ENCODE data around the gene ZYX. TPM values are rescaled to one million over a fixed set of nuclear protein-coding genes. Genes with fewer than 3 reads are reported as not detected.

The ZYX gene
- total and polyA plus RNA-seq, 2 of the 13 experiments (the other 11 are each of a cell fraction or from before 2014, with no cell fraction given), result 9.9 to 13.7 TPM

DNA sequence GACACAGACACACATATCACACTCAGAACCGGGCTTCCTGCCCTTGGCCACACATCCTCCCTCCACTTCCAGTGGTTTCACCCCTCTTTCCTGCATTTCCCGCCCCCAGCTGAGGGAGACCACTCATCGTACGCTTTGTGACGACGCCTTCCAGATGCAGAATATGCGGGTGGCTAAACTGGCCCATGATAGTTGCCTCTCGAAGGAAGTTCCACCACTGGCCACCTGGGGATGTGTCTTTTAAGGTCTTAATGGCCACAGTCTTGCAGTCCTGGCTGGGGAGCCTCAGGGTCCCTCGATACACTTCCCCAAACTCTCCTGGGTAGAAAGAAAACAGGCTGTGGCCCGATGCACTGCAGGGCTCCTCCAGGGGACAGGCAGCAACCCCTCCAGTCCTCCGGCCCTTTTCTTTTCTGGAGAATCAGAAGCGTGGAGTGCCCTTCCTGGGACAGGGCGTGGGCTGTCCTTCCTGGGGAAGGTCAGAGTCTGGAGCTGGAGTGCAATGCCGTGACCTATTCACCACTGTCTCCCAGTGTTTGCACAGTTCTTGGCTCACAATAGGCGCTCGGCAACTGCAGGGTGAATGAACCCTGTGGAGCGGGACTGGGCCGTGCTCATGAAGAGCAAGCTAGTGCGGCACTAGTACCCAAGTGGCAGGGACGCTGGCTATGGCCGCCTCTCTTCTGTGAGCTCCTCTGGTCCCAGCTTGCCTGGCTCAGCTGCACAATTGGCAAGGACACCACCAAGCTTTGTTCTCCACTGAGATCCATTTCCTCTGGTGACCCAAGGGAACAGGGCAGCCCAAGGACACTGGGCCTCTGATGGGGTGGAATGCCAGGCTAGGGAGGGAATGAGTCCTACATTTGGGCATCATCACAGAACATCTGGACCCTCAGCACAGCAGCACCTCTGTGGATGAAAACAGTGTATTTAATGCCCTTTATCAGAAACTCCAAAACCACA lies 14.3 kb downstream of the ZYX start (continued):
- TF ChIP-seq ZNF460 (CRISPR knock-in tag; IDR thresholded peaks at IDR 0.05; ENCODE audit: borderline replicate concordance), result no peak
- TF ChIP-seq HOXA3 (CRISPR knock-in tag; IDR thresholded peaks at IDR 0.05), result peak; percentile 82
- TF ChIP-seq, protein P1, sequence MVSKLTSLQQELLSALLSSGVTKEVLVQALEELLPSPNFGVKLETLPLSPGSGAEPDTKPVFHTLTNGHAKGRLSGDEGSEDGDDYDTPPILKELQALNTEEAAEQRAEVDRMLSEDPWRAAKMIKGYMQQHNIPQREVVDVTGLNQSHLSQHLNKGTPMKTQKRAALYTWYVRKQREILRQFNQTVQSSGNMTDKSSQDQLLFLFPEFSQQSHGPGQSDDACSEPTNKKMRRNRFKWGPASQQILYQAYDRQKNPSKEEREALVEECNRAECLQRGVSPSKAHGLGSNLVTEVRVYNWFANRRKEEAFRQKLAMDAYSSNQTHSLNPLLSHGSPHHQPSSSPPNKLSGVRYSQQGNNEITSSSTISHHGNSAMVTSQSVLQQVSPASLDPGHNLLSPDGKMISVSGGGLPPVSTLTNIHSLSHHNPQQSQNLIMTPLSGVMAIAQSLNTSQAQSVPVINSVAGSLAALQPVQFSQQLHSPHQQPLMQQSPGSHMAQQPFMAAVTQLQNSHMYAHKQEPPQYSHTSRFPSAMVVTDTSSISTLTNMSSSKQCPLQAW (CRISPR knock-in tag; IDR thresholded peaks at IDR 0.05), result 0 out of 2 replicates have a peak, but pooled peaks have one; percentile 48
- peak; percentile 55; the same call in 1 of the 2 replicates for TF ChIP-seq JUND (CRISPR knock-in tag; IDR thresholded peaks at IDR 0.05)
- TF ChIP-seq, protein P2, sequence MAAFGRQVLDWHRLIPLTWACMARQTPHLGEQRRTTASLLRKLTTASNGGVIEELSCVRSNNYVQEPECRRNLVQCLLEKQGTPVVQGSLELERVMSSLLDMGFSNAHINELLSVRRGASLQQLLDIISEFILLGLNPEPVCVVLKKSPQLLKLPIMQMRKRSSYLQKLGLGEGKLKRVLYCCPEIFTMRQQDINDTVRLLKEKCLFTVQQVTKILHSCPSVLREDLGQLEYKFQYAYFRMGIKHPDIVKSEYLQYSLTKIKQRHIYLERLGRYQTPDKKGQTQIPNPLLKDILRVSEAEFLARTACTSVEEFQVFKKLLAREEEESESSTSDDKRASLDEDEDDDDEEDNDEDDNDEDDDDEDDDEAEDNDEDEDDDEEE (CRISPR knock-in tag; IDR thresholded peaks at IDR 0.05), result no peak
- TF ChIP-seq, protein P3, sequence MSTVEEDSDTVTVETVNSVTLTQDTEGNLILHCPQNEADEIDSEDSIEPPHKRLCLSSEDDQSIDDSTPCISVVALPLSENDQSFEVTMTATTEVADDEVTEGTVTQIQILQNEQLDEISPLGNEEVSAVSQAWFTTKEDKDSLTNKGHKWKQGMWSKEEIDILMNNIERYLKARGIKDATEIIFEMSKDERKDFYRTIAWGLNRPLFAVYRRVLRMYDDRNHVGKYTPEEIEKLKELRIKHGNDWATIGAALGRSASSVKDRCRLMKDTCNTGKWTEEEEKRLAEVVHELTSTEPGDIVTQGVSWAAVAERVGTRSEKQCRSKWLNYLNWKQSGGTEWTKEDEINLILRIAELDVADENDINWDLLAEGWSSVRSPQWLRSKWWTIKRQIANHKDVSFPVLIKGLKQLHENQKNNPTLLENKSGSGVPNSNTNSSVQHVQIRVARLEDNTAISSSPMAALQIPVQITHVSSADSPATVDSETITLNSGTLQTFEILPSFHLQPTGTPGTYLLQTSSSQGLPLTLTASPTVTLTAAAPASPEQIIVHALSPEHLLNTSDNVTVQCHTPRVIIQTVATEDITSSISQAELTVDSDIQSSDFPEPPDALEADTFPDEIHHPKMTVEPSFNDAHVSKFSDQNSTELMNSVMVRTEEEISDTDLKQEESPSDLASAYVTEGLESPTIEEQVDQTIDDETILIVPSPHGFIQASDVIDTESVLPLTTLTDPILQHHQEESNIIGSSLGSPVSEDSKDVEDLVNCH (CRISPR knock-in tag; IDR thresholded peaks at IDR 0.05), result no peak
- TF ChIP-seq, protein P4, sequence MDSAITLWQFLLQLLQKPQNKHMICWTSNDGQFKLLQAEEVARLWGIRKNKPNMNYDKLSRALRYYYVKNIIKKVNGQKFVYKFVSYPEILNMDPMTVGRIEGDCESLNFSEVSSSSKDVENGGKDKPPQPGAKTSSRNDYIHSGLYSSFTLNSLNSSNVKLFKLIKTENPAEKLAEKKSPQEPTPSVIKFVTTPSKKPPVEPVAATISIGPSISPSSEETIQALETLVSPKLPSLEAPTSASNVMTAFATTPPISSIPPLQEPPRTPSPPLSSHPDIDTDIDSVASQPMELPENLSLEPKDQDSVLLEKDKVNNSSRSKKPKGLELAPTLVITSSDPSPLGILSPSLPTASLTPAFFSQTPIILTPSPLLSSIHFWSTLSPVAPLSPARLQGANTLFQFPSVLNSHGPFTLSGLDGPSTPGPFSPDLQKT (CRISPR knock-in tag; IDR thresholded peaks at IDR 0.05; ENCODE audit: borderline replicate concordance), result no peak
- TF ChIP-seq ZIK1 (CRISPR knock-in tag; IDR thresholded peaks at IDR 0.05; ENCODE audit: borderline replicate concordance, low read depth), result 0 out of 2 replicates have a peak, but pooled peaks have one; percentile 53
- TF ChIP-seq SMARCE1 (IDR thresholded peaks at IDR 0.05; ENCODE audit: borderline replicate concordance), result no peak
- TF ChIP-seq ZNF766 (CRISPR knock-in tag; IDR thresholded peaks at IDR 0.05; ENCODE audit: borderline replicate concordance), result peak; percentile 43; the same call in 1 of the 2 replicates
- TF ChIP-seq, protein P5, sequence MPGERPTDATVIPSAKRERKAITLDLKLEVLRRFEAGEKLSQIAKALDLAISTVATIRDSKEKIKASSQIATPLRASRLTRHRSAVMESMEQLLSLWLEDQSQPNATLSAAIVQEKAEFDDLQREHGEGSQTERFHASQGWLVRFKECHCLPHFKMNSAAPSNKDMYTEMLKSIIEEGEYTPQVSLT (CRISPR knock-in tag; IDR thresholded peaks at IDR 0.05; ENCODE audit: borderline replicate concordance, low read depth), result no peak
- TF ChIP-seq, protein P6, sequence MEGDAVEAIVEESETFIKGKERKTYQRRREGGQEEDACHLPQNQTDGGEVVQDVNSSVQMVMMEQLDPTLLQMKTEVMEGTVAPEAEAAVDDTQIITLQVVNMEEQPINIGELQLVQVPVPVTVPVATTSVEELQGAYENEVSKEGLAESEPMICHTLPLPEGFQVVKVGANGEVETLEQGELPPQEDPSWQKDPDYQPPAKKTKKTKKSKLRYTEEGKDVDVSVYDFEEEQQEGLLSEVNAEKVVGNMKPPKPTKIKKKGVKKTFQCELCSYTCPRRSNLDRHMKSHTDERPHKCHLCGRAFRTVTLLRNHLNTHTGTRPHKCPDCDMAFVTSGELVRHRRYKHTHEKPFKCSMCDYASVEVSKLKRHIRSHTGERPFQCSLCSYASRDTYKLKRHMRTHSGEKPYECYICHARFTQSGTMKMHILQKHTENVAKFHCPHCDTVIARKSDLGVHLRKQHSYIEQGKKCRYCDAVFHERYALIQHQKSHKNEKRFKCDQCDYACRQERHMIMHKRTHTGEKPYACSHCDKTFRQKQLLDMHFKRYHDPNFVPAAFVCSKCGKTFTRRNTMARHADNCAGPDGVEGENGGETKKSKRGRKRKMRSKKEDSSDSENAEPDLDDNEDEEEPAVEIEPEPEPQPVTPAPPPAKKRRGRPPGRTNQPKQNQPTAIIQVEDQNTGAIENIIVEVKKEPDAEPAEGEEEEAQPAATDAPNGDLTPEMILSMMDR (CRISPR knock-in tag; IDR thresholded peaks at IDR 0.05), result peak; percentile 42

Data from HepG2 (cell line).